Parathyroid adenoma (tissue), 2 donors: ENCODE results near the gene ZNF253.
A peak's percentile ranks its signal among the peaks of the same experiment; 100 is the strongest.
"Not testable (repeated sequence)": the region's sequence is repeated elsewhere in the genome, so short reads cannot be mapped to it uniquely, and the experiment has no call there.

Experiments used
- H2AFZ ChIP-seq: fragments of 300-600 bp; sonication (generic); one replicate; pipeline ENCODE4 v1.7.0; 2017; ENCODE audit warnings: antibody characterized with exemption, mild to moderate bottlenecking
- H3K27ac ChIP-seq: fragments of 300-600 bp; sonication (generic); one replicate; pipeline ENCODE4 v1.7.0; 2017
- H3K27me3 ChIP-seq: fragments of 300-600 bp; sonication (generic); one replicate; pipeline ENCODE4 v1.7.0; 2017; ENCODE audit warnings: low read length; ENCODE audit not compliant: control insufficient read depth, insufficient read depth
- H3K36me3 ChIP-seq: fragments of 300-600 bp; sonication (generic); one replicate; pipeline ENCODE4 v1.7.0; 2017; ENCODE audit warnings: low read length; ENCODE audit not compliant: control insufficient read depth, insufficient read depth
- H3K4me1 ChIP-seq: fragments of 300-600 bp; sonication (generic); one replicate; pipeline ENCODE4 v1.7.0; 2017; ENCODE audit warnings: control low read depth
- H3K4me2 ChIP-seq: fragments of 300-600 bp; sonication (generic); one replicate; pipeline ENCODE4 v1.7.0; 2017; ENCODE audit warnings: low read length
- H3K4me3 ChIP-seq: fragments of 300-600 bp; sonication (generic); one replicate; pipeline ENCODE4 v1.7.0; 2017; ENCODE audit warnings: low read depth, low read length
- H3K79me2 ChIP-seq: fragments of 300-600 bp; sonication (generic); one replicate; pipeline ENCODE4 v1.7.0; 2017; ENCODE audit warnings: control low read depth
- H3K9ac ChIP-seq: fragments of 300-600 bp; sonication (generic); one replicate; pipeline ENCODE4 v1.7.0; 2017; ENCODE audit warnings: mild to moderate bottlenecking
- H3K9me3 ChIP-seq: fragments of 300-600 bp; sonication (generic); one replicate; pipeline ENCODE4 v1.7.0; 2017; ENCODE audit warnings: low read length; ENCODE audit not compliant: control insufficient read depth
- TF ChIP-seq, protein P1 (sequence below): fragments of 300-600 bp; sonication (generic); IDR thresholded peaks from one replicate; pipeline ENCODE4 v1.7.0; 2017; ENCODE audit warnings: antibody characterized with exemption, mild to moderate bottlenecking
- donor health status: primary hyperparathyroidism.

ZNF253 gene

DNA sequence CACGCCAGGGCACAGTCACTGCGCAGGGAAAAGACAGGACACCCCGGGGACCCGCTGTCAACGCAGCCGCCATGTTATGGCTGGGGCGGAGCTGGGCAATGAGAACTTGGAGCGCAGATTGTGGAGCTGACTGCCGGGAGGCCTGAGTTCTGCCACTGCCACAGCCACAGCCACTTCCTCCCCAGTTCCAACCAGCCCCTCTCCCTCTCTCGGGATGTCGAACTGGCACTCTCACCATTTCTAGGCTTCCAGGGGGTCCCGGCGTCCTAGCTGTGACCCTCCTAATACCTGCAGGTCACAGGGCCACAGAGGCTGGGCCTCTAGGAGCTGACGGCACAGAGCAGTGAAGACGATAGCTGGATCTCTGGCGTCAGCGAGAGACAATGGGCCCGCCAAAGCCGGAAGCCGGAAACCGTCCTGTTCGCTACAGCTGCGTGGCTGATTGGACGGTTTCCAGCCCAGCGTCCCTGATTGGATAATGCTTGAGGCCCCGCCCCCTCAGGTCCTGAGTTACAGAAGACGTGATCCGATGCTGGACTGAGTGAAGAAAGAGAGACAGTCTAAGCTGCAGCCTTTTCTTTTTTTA is 44.2 kb upstream of the ZNF253 start, which contains the start of gene ZNF506:
ZNF506 (minus strand) TSS at position 385 of the 586 bp plus-strand sequence; CDS start at position 238, 147 bp downstream.
- Histone ChIP-seq H3K9ac (peak within 1 kb of the TSS; percentile 75), H3K4me1 (no peaks in the 10 kb centered on the region), H3K27me3 (no peaks in the 10 kb centered on the region), H2AFZ (peak within 1 kb of the TSS; percentile 82), H3K9me3 (no peaks in the 10 kb centered on the region), H3K4me2 (peak within 1 kb of the TSS; percentile 89), H3K79me2 (peaks cover 12% of the 10 kb centered on the region), H3K4me3 (peak within 1 kb of the TSS; percentile 100), H3K36me3 (no peaks in the 10 kb centered on the region), H3K27ac (peak within 1 kb of the TSS; percentile 91)
- TF ChIP-seq, protein P1, sequence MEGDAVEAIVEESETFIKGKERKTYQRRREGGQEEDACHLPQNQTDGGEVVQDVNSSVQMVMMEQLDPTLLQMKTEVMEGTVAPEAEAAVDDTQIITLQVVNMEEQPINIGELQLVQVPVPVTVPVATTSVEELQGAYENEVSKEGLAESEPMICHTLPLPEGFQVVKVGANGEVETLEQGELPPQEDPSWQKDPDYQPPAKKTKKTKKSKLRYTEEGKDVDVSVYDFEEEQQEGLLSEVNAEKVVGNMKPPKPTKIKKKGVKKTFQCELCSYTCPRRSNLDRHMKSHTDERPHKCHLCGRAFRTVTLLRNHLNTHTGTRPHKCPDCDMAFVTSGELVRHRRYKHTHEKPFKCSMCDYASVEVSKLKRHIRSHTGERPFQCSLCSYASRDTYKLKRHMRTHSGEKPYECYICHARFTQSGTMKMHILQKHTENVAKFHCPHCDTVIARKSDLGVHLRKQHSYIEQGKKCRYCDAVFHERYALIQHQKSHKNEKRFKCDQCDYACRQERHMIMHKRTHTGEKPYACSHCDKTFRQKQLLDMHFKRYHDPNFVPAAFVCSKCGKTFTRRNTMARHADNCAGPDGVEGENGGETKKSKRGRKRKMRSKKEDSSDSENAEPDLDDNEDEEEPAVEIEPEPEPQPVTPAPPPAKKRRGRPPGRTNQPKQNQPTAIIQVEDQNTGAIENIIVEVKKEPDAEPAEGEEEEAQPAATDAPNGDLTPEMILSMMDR: no peak

DNA sequence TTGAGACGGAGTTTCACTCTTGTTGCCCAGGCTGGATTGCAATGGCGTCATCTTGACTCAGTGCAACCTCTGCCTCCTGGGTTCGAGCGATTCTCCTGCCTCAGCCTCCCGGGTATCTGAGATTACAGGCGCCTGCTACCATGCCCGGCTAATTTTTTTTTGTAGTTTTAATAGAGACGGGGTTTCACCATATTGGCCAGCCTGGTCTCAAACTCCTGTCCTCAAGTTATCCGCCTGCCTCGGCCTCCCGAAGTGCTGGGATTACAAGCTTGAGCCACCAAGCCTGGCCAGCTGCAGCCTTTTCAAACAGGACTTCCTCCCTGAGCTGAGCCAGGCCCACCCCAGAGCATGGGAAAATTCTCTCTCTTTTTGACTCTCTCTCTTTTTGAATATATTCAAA is 43.7 kb upstream of the ZNF253 start:
- peaks cover 12% of the 10 kb centered on the region for H3K79me2 ChIP-seq
- peak overlapping the region; percentile 91 for H3K27ac ChIP-seq
- H3K27me3 ChIP-seq, H3K9ac ChIP-seq, H3K9me3 ChIP-seq, H3K36me3 ChIP-seq, H3K4me1 ChIP-seq: not testable (repeated sequence)
- H3K4me3 ChIP-seq: peak overlapping the region; percentile 100
- peak overlapping the region; percentile 82 for H2AFZ ChIP-seq
- peak overlapping the region; percentile 74 for H3K4me2 ChIP-seq

DNA sequence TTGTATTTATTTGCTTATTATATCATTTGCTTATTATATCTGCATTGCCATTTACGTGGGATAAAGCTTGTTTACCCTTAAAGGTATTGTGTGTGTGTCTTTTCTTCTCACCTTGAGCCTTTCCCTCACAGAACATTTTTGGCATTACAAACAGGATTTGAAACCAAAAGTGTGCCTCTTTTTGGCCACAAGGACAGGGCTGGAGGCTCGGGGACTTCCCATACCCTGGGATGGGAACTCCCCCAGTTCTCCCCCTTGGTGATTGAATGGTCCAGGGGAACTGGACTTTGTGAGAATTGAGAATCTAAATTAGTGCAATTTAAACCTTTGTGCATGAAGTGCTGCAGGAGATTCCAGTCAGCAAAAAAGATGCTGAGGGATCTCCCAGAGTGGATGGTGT is 41.8 kb upstream of the ZNF253 start:
- H2AFZ ChIP-seq: no peak overlapping the region
- no peaks in the 10 kb centered on the region for H3K4me1 ChIP-seq
- H3K4me3 ChIP-seq: no peak overlapping the region
- H3K27me3 ChIP-seq: no peaks in the 10 kb centered on the region
- peaks cover 12% of the 10 kb centered on the region for H3K79me2 ChIP-seq
- H3K36me3 ChIP-seq: no peaks in the 10 kb centered on the region
- H3K9ac ChIP-seq: no peak overlapping the region
- H3K4me2 ChIP-seq: no peak overlapping the region
- H3K9me3 ChIP-seq: no peaks in the 10 kb centered on the region
- TF ChIP-seq, protein P1: no peak
- no peak overlapping the region for H3K27ac ChIP-seq

DNA sequence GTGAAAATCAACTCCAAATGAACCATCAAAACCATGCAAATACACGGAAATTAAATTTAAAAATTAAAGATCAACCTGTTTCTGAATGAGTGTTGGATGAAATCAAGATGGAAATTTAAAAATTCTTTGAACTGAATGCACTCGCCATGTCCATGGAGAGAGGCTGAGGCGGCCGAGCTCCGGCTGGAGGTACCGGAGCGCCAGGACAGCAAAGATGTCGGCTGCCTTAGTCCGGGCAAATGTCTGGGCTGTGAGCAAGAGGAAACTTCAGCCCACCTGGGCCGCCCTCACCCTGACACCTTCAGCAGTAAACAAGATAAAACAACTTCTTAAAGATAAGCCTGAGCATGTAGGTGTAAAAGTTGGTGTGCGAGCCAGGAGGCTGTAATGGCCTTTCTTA is 38.8 kb upstream of the ZNF253 start:
- TF ChIP-seq, protein P1: no peak
- no peak overlapping the region for H3K9ac ChIP-seq

DNA sequence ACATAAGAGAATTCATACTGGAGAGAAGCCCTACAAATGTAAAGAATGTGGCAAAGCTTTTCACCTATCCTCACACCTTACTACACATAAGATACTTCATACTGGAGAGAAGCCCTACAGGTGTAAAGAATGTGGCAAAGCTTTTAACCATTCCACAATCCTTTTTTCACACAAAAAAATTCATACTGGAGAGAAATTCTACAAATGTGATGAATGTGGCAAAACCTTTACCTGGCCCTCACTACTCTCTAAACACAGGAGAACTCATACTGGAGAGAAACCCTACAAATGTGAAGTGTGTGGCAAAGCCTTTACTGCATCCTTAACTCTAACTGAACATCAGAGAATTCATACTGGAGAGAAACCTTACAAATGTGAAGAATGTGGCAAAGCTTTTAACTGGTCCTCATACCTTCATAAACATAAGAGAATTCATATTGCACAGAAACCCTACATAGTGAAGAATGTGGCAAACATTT is 30.1 kb upstream of the ZNF253 start:
- H3K27me3 ChIP-seq: no peaks in the 10 kb centered on the region
- H3K79me2 ChIP-seq: no peaks in the 10 kb centered on the region
- no peak overlapping the region for H3K9ac ChIP-seq
- H3K27ac ChIP-seq: no peak overlapping the region
- no peaks in the 10 kb centered on the region for H3K36me3 ChIP-seq
- TF ChIP-seq, protein P1: no peak
- no peaks in the 10 kb centered on the region for H3K9me3 ChIP-seq
- H2AFZ ChIP-seq: no peak overlapping the region
- no peaks in the 10 kb centered on the region for H3K4me1 ChIP-seq
- no peak overlapping the region for H3K4me2 ChIP-seq
- H3K4me3 ChIP-seq: no peak overlapping the region

More for the DNA sequence above, 38.8 kb upstream of the ZNF253 start:
- Histone ChIP-seq H3K36me3 (no peaks in the 10 kb centered on the region), H2AFZ (no peak overlapping the region), H3K4me1 (no peaks in the 10 kb centered on the region), H3K27ac (no peak overlapping the region), H3K9me3 (no peaks in the 10 kb centered on the region), H3K4me3 (no peak overlapping the region), H3K4me2 (no peak overlapping the region), H3K79me2 (no peaks in the 10 kb centered on the region), H3K27me3 (no peaks in the 10 kb centered on the region)
